Transverse colon (tissue), 4 donors: ENCODE results near the gene PSTPIP2. TPM values are rescaled to one million over a fixed set of nuclear protein-coding genes. Genes with fewer than 3 reads are reported as not detected.

Source experiments
- DNase-seq: peaks from one replicate; pipeline ENCODE4 v3.0.0-alpha.2; 2019
- H3K27ac ChIP-seq, 4 donors: fragments of 200-600 bp; sonication (generic); 2 replicates each; pipeline ENCODE4 v1.5.1; 2016 to 2018; ENCODE audit warnings: inconsistent platforms in 4 of 4
- H3K27me3 ChIP-seq: fragments of 200-600 bp; sonication (generic); 2 replicates; pipeline ENCODE4 v1.5.1; 2017; ENCODE audit warnings: inconsistent platforms
- H3K36me3 ChIP-seq, 4 donors: fragments of 200-600 bp; sonication (generic); 2 replicates each; pipeline ENCODE4 v1.5.1; 2017 to 2019; ENCODE audit warnings: inconsistent platforms in 4 of 4
- H3K4me1 ChIP-seq, 4 donors: fragments of 200-600 bp; sonication (generic); 2 replicates each; pipeline ENCODE4 v1.5.1; 2017 to 2020; ENCODE audit warnings: inconsistent platforms in 4 of 4
- H3K4me3 ChIP-seq, 4 donors: fragments of 200-600 bp; sonication (generic); 1 replicate in 1 of 4; 2 replicates in 3 of 4; pipeline versions ENCODE4 v1.5.1 to v1.6.1; 2017 to 2019; ENCODE audit warnings: inconsistent platforms in 4 of 4
- H3K9me3 ChIP-seq, 2 donors: fragments of 200-600 bp; sonication (generic); 2 replicates each; pipeline ENCODE4 v1.5.1; 2017 to 2019; ENCODE audit warnings: inconsistent platforms in 2 of 2
- EP300 ChIP-seq: sonication (generic); formaldehyde crosslinking; IDR thresholded peaks from one replicate; pipeline ENCODE4 v1.6.1; 2017; ENCODE audit warnings: antibody characterized with exemption, low read depth
- POLR2A ChIP-seq: fragments of 450-650 bp; IDR thresholded peaks from one replicate; pipeline ENCODE4 v1.6.1; 2016; ENCODE audit warnings: antibody characterized with exemption, mild to moderate bottlenecking, moderate library complexity
- POLR2AphosphoS5 ChIP-seq, 3 donors: sonication (generic); formaldehyde crosslinking; IDR thresholded peaks; one replicate each; pipeline ENCODE4 v1.6.1; 2016; ENCODE audit warnings: antibody characterized with exemption in 3 of 3
- WGBS, 2 donors: methylation state at CpG; one replicate each; pipeline ENCODE4 v1.1.5; 2018; ENCODE audit warnings: low coverage in 1 of 2; 5-methylcytosine and 5-hydroxymethylcytosine counted together
- in situ Hi-C, 4 donors: fragments of 200-750 bp; cut with MboI; loops; one replicate each; pipeline versions ENCODE4 v1.15.0 to v1.15.1; 2017; ENCODE audit warnings: low sequenced_read_pairs in 3 of 4, low pct_ligation_motif_present in 1 of 4, low pct_unique_long_range_greater_than_20kb in 1 of 4
- intact Hi-C: fragments of 100-400 bp; cut with DNase I; formaldehyde crosslinking; loops from one replicate; pipeline ENCODE4 v1.15.1; 2023; ENCODE audit warnings: low total_unique reads
- total RNA-seq, 4 donors: library from RNA; depleted of rRNA; stranded (reverse); fragments of >200 nt; gene quantifications; one replicate each; pipeline ENCODE4 v1.1.0, GENCODE V29; 2016
- TF ChIP-seq, protein P1 (sequence below), 5 experiments: fragments of 200-600 bp in 3 of 5; fragments of 450-650 bp in 2 of 5; sonication (generic) in 3 of 5; IDR thresholded peaks; 1 replicate in 2 of 5; 2 replicates in 3 of 5; pipeline ENCODE4 v1.5.1; 2016 to 2017; ENCODE audit warnings: antibody characterized with exemption in 5 of 5, inconsistent platforms in 3 of 5, mild to moderate bottlenecking in 2 of 5, moderate library complexity in 1 of 5

Gene PSTPIP2
- total RNA-seq, 4 donors from 2014 or later: 2.6 to 21.9 (median 8.7) TPM

DNA sequence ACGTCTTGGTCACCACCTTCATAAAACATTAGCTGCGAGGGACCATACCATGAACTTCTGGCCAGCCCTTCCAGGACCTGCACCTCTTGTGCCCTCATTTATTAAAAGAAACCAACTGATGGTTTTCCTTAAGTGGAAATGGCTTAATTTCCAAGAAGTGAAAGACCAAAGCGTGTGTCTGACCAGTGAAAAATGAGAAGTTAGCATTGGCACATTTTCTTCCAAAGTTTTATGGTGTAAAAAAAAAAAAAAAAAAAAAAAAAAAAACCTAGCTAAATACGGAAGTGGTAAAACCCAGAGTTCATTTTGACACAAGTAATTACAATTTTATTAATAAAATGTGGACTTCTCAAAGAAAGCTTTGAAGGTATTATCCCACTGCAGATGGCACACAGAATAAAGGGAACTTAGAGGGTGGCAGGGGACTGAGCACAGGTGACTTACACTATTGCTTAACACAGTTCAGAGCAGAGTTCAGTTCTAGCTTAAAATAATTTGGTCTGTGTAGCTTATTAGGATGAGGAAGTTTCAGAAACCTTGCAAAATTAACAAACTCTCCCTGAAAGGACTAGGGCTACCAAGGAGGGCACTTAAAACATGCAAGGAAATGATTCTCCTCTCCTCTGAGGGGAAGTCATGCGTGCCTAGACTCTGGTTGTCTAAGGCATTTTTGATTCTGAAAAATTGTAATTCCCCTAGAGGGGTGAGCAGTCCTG lies 62.8 kb downstream of the PSTPIP2 start:
- WGBS, 2 donors: 82% methylated on average over 2 to 5 of the region's 5 CpGs
- Histone ChIP-seq H3K27me3 (no peaks in the 10 kb centered on the region), H3K36me3 (peaks cover 0 to 3% (median 0%) of the 10 kb centered on the region in 4 donors), H3K9me3 (no peaks in the 10 kb centered on the region), H3K4me1 (no peaks in the 10 kb centered on the region), H3K4me3 (no peak overlapping the region), H3K27ac (no peak overlapping the region)
- DNase-seq: no peak
- intact Hi-C loops (no loop called here), in situ Hi-C loops (no loop called here)
- TF ChIP-seq EP300 (no peak), POLR2A (no peak), POLR2AphosphoS5 (IDR thresholded peaks at IDR 0.05) (no peak)
- TF ChIP-seq, protein P1, sequence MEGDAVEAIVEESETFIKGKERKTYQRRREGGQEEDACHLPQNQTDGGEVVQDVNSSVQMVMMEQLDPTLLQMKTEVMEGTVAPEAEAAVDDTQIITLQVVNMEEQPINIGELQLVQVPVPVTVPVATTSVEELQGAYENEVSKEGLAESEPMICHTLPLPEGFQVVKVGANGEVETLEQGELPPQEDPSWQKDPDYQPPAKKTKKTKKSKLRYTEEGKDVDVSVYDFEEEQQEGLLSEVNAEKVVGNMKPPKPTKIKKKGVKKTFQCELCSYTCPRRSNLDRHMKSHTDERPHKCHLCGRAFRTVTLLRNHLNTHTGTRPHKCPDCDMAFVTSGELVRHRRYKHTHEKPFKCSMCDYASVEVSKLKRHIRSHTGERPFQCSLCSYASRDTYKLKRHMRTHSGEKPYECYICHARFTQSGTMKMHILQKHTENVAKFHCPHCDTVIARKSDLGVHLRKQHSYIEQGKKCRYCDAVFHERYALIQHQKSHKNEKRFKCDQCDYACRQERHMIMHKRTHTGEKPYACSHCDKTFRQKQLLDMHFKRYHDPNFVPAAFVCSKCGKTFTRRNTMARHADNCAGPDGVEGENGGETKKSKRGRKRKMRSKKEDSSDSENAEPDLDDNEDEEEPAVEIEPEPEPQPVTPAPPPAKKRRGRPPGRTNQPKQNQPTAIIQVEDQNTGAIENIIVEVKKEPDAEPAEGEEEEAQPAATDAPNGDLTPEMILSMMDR (IDR thresholded peaks at IDR 0.05): no peak

DNA sequence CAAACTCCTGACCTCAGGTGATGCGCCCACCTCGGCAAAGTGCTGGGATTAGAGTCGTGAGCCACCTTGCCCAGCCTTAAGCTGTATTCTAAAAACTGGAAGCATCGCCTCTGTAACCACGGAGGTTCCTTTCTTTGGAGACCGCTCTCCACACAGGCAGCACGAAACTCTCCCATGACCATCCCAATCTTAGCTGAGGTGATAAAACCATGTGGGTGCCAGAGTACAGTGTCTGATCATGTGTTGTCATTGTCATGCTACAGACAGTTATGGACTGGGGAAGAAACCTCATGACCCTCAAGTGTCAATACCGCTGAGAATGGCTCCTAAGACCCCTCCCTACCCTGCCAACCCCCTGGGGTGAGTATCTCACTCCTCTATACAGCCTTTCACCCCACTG lies 63.5 kb downstream of the PSTPIP2 start:
- TF ChIP-seq EP300: no peak
- TF ChIP-seq POLR2AphosphoS5 (IDR thresholded peaks at IDR 0.05): no peak
- TF ChIP-seq, protein P1 (IDR thresholded peaks at IDR 0.05): no peak
- no peak for TF ChIP-seq POLR2A
- H3K36me3 ChIP-seq: peaks cover 0 to 3% (median 0%) of the 10 kb centered on the region in 4 donors
- H3K27ac ChIP-seq: no peak overlapping the region
- no peaks in the 10 kb centered on the region for H3K4me1 ChIP-seq
- intact Hi-C loops (no loop called here), in situ Hi-C loops (no loop called here)
- no peaks in the 10 kb centered on the region for H3K27me3 ChIP-seq
- DNase-seq: no peak
- 95% methylated on average over 8 of the region's 8 CpGs; no CpG with 5 or more reads in 1 of the 2 donors for WGBS, 2 donors
- H3K4me3 ChIP-seq: no peak overlapping the region
- H3K9me3 ChIP-seq: no peaks in the 10 kb centered on the region

DNA sequence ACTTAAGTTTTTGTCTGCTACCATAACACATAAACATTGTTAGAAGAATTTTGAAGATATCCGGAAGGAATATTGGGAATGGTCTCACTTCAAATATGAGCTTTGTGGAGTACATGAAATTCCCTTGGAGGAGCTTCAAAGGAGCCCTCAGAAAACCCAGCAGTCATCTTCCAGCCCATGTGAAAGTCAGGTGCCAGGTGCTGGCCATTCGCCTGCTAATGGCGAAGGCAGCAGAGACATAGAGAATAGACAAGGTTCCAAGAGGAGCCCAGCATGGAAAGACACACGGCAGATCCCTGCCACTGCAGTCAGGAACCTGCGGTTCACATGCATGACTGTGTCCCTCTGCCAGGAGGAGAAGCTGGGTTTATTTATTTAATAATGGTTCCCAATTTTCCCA lies 64.9 kb downstream of the PSTPIP2 start:
- Histone ChIP-seq H3K36me3 (peaks cover 0 to 3% (median 0%) of the 10 kb centered on the region in 4 donors), H3K9me3 (peaks cover 0 to 3% of the 10 kb centered on the region in 2 donors), H3K4me1 (no peaks in the 10 kb centered on the region), H3K4me3 (no peak overlapping the region), H3K27ac (no peak overlapping the region), H3K27me3 (no peaks in the 10 kb centered on the region)
- intact Hi-C loops (no loop called here), in situ Hi-C loops (no loop called here)
- no peak for DNase-seq
- TF ChIP-seq EP300: no peak
- TF ChIP-seq, protein P1 (IDR thresholded peaks at IDR 0.05): no peak
- no peak for TF ChIP-seq POLR2A
- no peak for TF ChIP-seq POLR2AphosphoS5 (IDR thresholded peaks at IDR 0.05)
- WGBS, 2 donors: 87 to 100% methylated on average over 1 to 5 of the region's 5 CpGs

DNA sequence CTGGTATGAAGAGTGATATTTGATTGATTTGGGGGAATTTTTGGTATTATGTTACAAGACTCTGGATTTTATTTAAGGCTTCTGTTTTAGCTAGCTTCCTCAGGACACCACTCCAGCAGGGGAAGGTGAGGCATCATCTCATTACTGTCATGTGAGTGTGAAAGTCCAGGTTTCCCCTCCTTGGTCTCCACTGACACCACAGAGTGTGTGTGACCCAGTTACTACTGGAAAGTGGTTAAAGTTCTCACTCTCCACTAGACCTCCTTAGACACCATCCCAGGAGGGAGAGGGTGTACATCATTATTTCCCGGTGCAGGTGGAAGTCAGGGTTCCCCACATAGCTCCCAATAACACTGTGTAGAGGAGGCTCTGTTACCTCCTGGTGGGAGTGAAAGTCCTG lies 69.1 kb downstream of the PSTPIP2 start:
- intact Hi-C loops (no loop called here), in situ Hi-C loops (no loop called here)
- H3K9me3 ChIP-seq: peaks cover 0 to 5% of the 10 kb centered on the region in 2 donors
- TF ChIP-seq POLR2AphosphoS5 (IDR thresholded peaks at IDR 0.05): no peak
- TF ChIP-seq, protein P1 (IDR thresholded peaks at IDR 0.05): no peak
- TF ChIP-seq POLR2A: no peak
- no peak for TF ChIP-seq EP300
- 100% methylated on average over 1 of the region's 1 CpG; no CpG with 5 or more reads in 1 of the 2 donors for WGBS, 2 donors
- no peak overlapping the region for H3K4me3 ChIP-seq
- no peaks in the 10 kb centered on the region for H3K4me1 ChIP-seq
- no peaks in the 10 kb centered on the region for H3K36me3 ChIP-seq
- no peaks in the 10 kb centered on the region for H3K27me3 ChIP-seq
- no peak overlapping the region for H3K27ac ChIP-seq
- no peak for DNase-seq
